HCT116 (cell line): ENCODE data around the gene HOMER2. TPM values are rescaled to one million over a fixed set of nuclear protein-coding genes. Genes with fewer than 3 reads are reported as not detected.

Experiments used
- ATAC-seq: fragments of 200-7000 bp; cut with Tn5 transposase; 2 replicates; pipeline ENCODE4 v1.9.1; 2020; ENCODE audit warnings: mild to moderate bottlenecking, moderate library complexity
- BruUV-seq: library from RNA; stranded (reverse); fragments of 400-500 nt; replicated peaks from 2 replicates; lab custom pipeline; 2021; lab: Mats Ljungman, UMichigan
- CTCF ChIA-PET: fragments of 300-600 bp; sonication (Branson Sonifier 250); formaldehyde crosslinking; loops from one replicate; lab custom pipeline; 2021; ENCODE audit warnings: antibody characterized with exemption; lab: Charles Lee
- POLR2A ChIA-PET: fragments of 300-600, 350-600 bp; sonication (Branson Sonifier 250); formaldehyde crosslinking; loops from one replicate; lab custom pipeline; 2021; ENCODE audit warnings: antibody characterized with exemption; lab: Charles Lee
- RAD21 ChIA-PET, 2 experiments: fragments of 300-600 bp; sonication (Branson Sonifier 250); formaldehyde crosslinking; loops; one replicate each; lab custom pipeline; 2023; ENCODE audit warnings: low total read pairs in 2 of 2; ENCODE audit not compliant: uncharacterized antibody in 2 of 2, unreplicated experiment in 2 of 2, low non-redundant PET in 1 of 2; lab: Charles Lee
- DNase-seq: peaks from one replicate; pipeline ENCODE4 v3.0.0-alpha.2; 2010; ENCODE audit warnings: low read depth, low spot score
- H2AFZ ChIP-seq: fragments of 200-600 bp; shearing (Covaris generic), sonication (generic); 2 replicates; pipeline ENCODE4 v1.6.1; 2017; ENCODE audit warnings: low read depth, mixed run types, mixed read lengths, antibody characterized with exemption, low read length; ENCODE audit not compliant: poor library complexity, severe bottlenecking
- H3K27ac ChIP-seq: 2 replicates; pipeline ENCODE4 v1.5.1; 2012; ENCODE audit warnings: low read depth, low read length
- H3K27me3 ChIP-seq: fragments of 200-600 bp; sonication (generic); 2 replicates; pipeline ENCODE4 v1.6.1; 2016; ENCODE audit warnings: mixed run types, low read length, mixed read lengths; ENCODE audit not compliant: insufficient read depth
- H3K36me3 ChIP-seq, 2 experiments: fragments of 200-500 bp in 1 of 2; fragments of 200-600 bp in 1 of 2; sonication (Bioruptor generic) in 1 of 2; sonication (generic) in 1 of 2; 2 replicates each; pipeline versions ENCODE4 v1.5.1 to v1.6.1; 2014 to 2016; ENCODE audit warnings: low read length in 2 of 2, inconsistent platforms in 1 of 2, mixed read lengths in 1 of 2, mixed run types in 1 of 2; ENCODE audit not compliant: insufficient read depth in 2 of 2, control insufficient read depth in 1 of 2
- H3K4me1 ChIP-seq, 2 experiments: fragments of 200-600 bp in 1 of 2; sonication (generic) in 1 of 2; 2 replicates each; pipeline versions ENCODE4 v1.5.1 to v1.6.1; 2012 to 2017; ENCODE audit warnings: low read length in 2 of 2, inconsistent platforms in 1 of 2, mild to moderate bottlenecking in 1 of 2, mixed read lengths in 1 of 2, mixed run types in 1 of 2, moderate library complexity in 1 of 2; ENCODE audit not compliant: insufficient read depth in 2 of 2, control insufficient read depth in 1 of 2
- H3K4me2 ChIP-seq: fragments of 200-600 bp; sonication (generic); 2 replicates; pipeline ENCODE4 v1.6.1; 2017; ENCODE audit warnings: mixed run types, low read length, mixed read lengths
- H3K4me3 ChIP-seq, 2 experiments: fragments of 200-600 bp in 1 of 2; sonication (generic) in 1 of 2; replicated peaks in 1 of 2; 2 replicates each; pipeline ENCODE4 v1.5.1; 2011 to 2016; ENCODE audit warnings: low read length in 2 of 2, control low read depth in 1 of 2, low read depth in 1 of 2, mild to moderate bottlenecking in 1 of 2, mixed read lengths in 1 of 2, mixed run types in 1 of 2
- H3K79me2 ChIP-seq: fragments of 200-600 bp; sonication (generic); 2 replicates; pipeline ENCODE4 v1.6.1; 2017; ENCODE audit warnings: mild to moderate bottlenecking, mixed run types, low read length, moderate library complexity, mixed read lengths; ENCODE audit not compliant: insufficient read depth
- H3K9ac ChIP-seq: fragments of 200-600 bp; sonication (generic); 2 replicates; pipeline ENCODE4 v1.6.1; 2016; ENCODE audit warnings: low read length, mixed read lengths
- H3K9me2 ChIP-seq: fragments of 200-600 bp; sonication (generic), shearing (Covaris generic); 2 replicates; pipeline ENCODE4 v1.6.1; 2017; ENCODE audit warnings: mixed run types, mild to moderate bottlenecking, moderate library complexity; ENCODE audit not compliant: insufficient read depth
- H3K9me3 ChIP-seq, 2 experiments: fragments of 200-500 bp in 1 of 2; fragments of 200-600 bp in 1 of 2; sonication (Bioruptor generic) in 1 of 2; sonication (generic) in 1 of 2; 2 replicates each; pipeline ENCODE4 v1.6.1; 2014 to 2017; ENCODE audit warnings: low read length in 2 of 2, mixed read lengths in 2 of 2, inconsistent platforms in 1 of 2, low read depth in 1 of 2, mild to moderate bottlenecking in 1 of 2, mixed run types in 1 of 2, moderate library complexity in 1 of 2; ENCODE audit not compliant: control insufficient read depth in 1 of 2, insufficient read depth in 1 of 2
- H4K20me1 ChIP-seq: fragments of 200-600 bp; sonication (generic), shearing (Covaris generic); 2 replicates; pipeline ENCODE4 v1.6.1; 2017; ENCODE audit warnings: mixed run types, mild to moderate bottlenecking, moderate library complexity; ENCODE audit not compliant: insufficient read depth
- CBX3 ChIP-seq: IDR thresholded peaks from 2 replicates; pipeline ENCODE4 v1.6.1; 2012; ENCODE audit warnings: low read depth
- CTCF ChIP-seq, 3 experiments: fragments of 200-600 bp in 1 of 3; sonication (generic) in 1 of 3; IDR thresholded peaks in 2 of 3; conservative IDR thresholded peaks in 1 of 3; 2 replicates each; pipeline ENCODE4 v1.5.1; 2012 to 2017; ENCODE audit warnings: low read depth in 2 of 3, low read length in 2 of 3, antibody characterized with exemption in 1 of 3, borderline replicate concordance in 1 of 3, control low read depth in 1 of 3, mild to moderate bottlenecking in 1 of 3, mixed read lengths in 1 of 3, mixed run types in 1 of 3, moderate library complexity in 1 of 3; ENCODE audit not compliant: insufficient read depth in 1 of 3
- ELF1 ChIP-seq: IDR thresholded peaks from 2 replicates; pipeline ENCODE4 v1.6.1; 2012; ENCODE audit warnings: low read depth, borderline replicate concordance
- SP1 ChIP-seq: IDR thresholded peaks from 2 replicates; pipeline ENCODE4 v1.6.1; 2012; ENCODE audit warnings: low read depth
- SRF ChIP-seq: IDR thresholded peaks from 2 replicates; pipeline ENCODE4 v1.6.1; 2012; ENCODE audit warnings: low read depth
- intact Hi-C: fragments of 100-400 bp; cut with micrococcal nuclease; formaldehyde crosslinking; loops from 2 replicates; pipeline ENCODE4 v1.10.0; 2022
- total RNA-seq: library from RNA; stranded (reverse); gene quantifications from one replicate; pipeline ENCODE4 v1.2.1, GENCODE V29; 2021; ENCODE audit not compliant: unreplicated experiment

HOMER2 gene
- total RNA-seq, 1 experiment from 2014 or later: 3.9 TPM

GRCh38 chr15:82850731-82851130 is 101.8 kb downstream of the HOMER2 start:
- POLR2A ChIA-PET: no interaction called here
- no TSS peak for BruUV-seq
- no peaks in the 10 kb centered on the region for H3K27me3 ChIP-seq
- H2AFZ ChIP-seq: no peak overlapping the region
- H3K4me3 ChIP-seq: no peak overlapping the region
- RAD21 ChIA-PET: no interaction called here
- no peaks in the 10 kb centered on the region for H3K79me2 ChIP-seq
- H4K20me1 ChIP-seq: no peaks in the 10 kb centered on the region
- no peaks in the 10 kb centered on the region for H3K9me2 ChIP-seq
- peaks cover 3 to 19% of the 10 kb centered on the region in 2 experiments; a peak in 3 of 4 replicates for H3K4me1 ChIP-seq
- no peak overlapping the region for H3K9ac ChIP-seq
- intact Hi-C loops: no loop called here
- TF ChIP-seq CBX3: no peak
- no peak for TF ChIP-seq ELF1
- TF ChIP-seq SRF: no peak
- no peak for TF ChIP-seq SP1
- TF ChIP-seq CTCF (IDR thresholded peaks at IDR 0.05 in 2 of 3, conservative IDR thresholded peaks at IDR 0.05 in 1 of 3; ENCODE audit: borderline replicate concordance in 1 of 3, insufficient read depth in 1 of 3, low read depth in 2 of 3, low read length in 2 of 3): no peak
- no peaks in the 10 kb centered on the region for H3K36me3 ChIP-seq
- no peak overlapping the region for H3K4me2 ChIP-seq
- no peaks in the 10 kb centered on the region for H3K9me3 ChIP-seq
- H3K27ac ChIP-seq: no peak overlapping the region
- CTCF ChIA-PET: no interaction called here
- DNase-seq (no peak), ATAC-seq (no peak)
